ENCODE results near the gene PHF2. TPM values are rescaled to one million over a fixed set of nuclear protein-coding genes. Genes with fewer than 3 reads are reported as not detected.

Gene PHF2
- total RNA-seq, 2 experiments from 2014 or later = 22.1 to 23.5 TPM

DNA sequence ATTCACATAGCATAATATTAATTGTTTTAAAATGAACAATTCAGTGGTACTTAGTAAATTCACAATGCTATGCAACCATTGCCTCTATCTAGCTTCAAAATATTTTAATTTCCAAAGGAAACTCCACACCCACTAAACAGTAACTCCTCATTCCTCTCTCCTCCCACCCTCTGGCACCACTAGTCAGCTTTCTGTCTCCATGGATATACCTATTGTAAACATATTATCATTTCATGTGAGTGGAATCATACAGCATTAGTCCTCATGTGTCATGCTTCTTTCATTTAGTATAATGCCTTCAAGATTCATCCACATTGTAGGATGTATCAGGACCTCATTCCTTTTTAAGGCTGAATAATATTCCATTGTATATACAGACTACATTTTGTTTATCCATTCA is 48.6 kb downstream of the PHF2 start:
- Mint-ChIP-seq H3K4me1 (ENCODE audit: low read depth) (no peaks in the 10 kb centered on the region), H3K27me3 (ENCODE audit: low read depth) (no peaks in the 10 kb centered on the region), H3K9me3 (ENCODE audit: insufficient read depth) (peaks cover 13% of the 10 kb centered on the region), H3K4me3 (no peak overlapping the region), H3K36me3 (ENCODE audit: low read depth) (peaks cover 12% of the 10 kb centered on the region), H3K27ac (no peak overlapping the region)
- ChIA-PET CTCF (interaction anchor here (0.6 kb wide), 1 partner anchor 1532 kb away, joined by 3 read pairs; no protein-coding TSS in a partner anchor), POLR2A (no interaction called here)
- no peak for DNase-seq
- ATAC-seq = no peak

DNA sequence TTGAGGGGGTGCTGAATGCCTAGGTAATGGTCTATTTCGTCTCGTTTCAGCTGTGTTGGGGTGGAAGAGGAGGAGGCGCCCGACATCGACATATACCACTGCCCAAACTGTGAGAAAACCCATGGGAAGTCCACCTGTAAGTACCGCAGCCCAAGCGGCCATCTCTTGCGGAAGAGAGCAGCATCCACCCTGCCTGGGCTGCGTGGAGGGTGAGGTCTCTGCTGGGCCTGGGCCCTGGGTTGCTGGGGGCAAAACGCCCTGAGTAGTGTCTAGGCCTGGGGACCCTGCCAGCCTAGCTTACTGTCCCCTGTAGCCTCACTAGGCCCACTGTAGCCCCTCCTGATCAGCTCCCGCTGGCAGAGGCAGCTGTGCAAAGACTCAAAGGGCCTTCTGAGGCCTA is 53.5 kb downstream of the PHF2 start:
- Mint-ChIP-seq H3K36me3 (ENCODE audit: low read depth) (peaks cover 12% of the 10 kb centered on the region), H3K9me3 (ENCODE audit: insufficient read depth) (peaks cover 13% of the 10 kb centered on the region), H3K27ac (no peak overlapping the region), H3K4me1 (ENCODE audit: low read depth) (no peaks in the 10 kb centered on the region), H3K4me3 (no peak overlapping the region), H3K27me3 (ENCODE audit: low read depth) (no peaks in the 10 kb centered on the region)
- CTCF ChIA-PET = no interaction called here
- ATAC-seq (no peak), DNase-seq (no peak)
- POLR2A ChIA-PET = no interaction called here

DNA sequence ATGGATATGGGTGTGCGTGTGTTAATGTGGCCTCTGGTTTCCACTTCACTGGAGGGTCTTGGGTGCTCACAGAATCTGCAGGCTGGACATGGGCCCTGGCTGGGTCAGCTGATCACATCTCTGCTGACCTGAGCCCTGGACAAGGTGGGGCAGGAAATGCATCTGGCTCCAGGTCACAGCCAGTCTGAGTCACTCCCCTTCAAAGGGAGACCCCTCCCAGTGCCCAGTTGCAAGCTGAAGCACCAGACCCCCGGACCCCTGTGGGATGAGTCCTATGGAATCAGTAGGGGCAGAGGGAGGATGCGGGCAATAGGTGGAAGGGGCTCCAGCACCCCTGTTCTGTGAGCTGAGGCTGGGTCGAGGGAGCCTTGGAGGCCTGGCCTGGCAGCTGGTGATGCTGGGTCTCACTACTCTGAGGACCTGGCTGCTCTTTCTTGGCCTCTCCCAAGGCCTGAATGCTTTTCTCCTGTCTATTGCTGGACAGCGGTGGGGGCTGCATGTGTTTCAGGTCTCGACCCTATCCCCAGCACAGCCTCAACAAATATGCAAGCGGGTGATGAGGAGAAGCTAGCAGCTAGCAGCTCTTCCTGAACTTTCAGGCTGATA is 54.5 kb downstream of the PHF2 start:
- Mint-ChIP-seq H3K4me3 (no peak overlapping the region), H3K27ac (no peak overlapping the region), H3K9me3 (ENCODE audit: insufficient read depth) (peaks cover 13% of the 10 kb centered on the region), H3K36me3 (ENCODE audit: low read depth) (peaks cover 17% of the 10 kb centered on the region), H3K4me1 (ENCODE audit: low read depth) (no peaks in the 10 kb centered on the region), H3K27me3 (ENCODE audit: low read depth) (no peaks in the 10 kb centered on the region)
- ATAC-seq = no peak
- DNase-seq = no peak
- ChIA-PET CTCF (no interaction called here), POLR2A (no interaction called here)

DNA sequence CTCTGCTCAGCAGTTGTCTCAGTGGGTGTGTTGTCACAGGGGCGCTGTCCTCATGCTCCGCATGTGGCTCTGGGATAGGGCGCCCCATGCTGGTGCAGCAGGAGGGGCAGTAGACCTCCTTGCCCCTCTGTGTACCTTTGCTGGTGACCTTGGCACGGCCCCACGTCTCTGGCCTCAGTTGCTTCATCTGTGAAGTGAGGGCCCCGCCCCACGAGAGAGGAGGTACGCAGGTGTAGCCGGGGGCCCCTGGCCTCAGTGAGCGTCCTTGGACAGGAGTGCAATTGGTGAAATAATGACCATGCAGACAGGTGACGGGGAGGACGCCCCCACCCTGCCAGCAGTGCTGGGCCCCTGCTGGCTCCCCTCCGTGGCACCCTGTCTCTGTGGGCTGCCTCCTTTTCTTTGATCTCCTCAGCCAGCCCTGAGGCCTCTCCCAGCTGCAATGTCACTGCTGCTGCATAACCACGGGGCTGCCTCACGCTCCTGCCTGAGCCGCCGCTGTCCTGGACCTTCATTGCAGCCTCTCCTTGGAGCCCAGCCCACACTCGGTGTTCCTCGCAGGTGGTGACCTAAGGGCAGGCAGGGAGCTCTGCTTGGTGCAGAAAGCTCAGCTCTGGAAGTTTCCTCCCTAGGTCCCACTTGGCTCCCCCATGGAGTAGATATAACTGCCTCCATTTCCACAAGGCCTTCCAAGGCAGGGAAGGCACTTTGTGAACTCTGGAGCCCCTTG is 57.3 kb downstream of the PHF2 start:
- DNase-seq = no peak
- no peaks in the 10 kb centered on the region for H3K27me3 Mint-ChIP-seq (ENCODE audit: low read depth)
- POLR2A ChIA-PET = no interaction called here
- no peak overlapping the region for H3K27ac Mint-ChIP-seq
- CTCF ChIA-PET = no interaction called here
- H3K4me3 Mint-ChIP-seq = no peak overlapping the region
- peaks cover 15% of the 10 kb centered on the region for H3K9me3 Mint-ChIP-seq (ENCODE audit: insufficient read depth)
- peaks cover 30% of the 10 kb centered on the region for H3K36me3 Mint-ChIP-seq (ENCODE audit: low read depth)
- H3K4me1 Mint-ChIP-seq (ENCODE audit: low read depth) = no peaks in the 10 kb centered on the region
- ATAC-seq = no peak

DNA sequence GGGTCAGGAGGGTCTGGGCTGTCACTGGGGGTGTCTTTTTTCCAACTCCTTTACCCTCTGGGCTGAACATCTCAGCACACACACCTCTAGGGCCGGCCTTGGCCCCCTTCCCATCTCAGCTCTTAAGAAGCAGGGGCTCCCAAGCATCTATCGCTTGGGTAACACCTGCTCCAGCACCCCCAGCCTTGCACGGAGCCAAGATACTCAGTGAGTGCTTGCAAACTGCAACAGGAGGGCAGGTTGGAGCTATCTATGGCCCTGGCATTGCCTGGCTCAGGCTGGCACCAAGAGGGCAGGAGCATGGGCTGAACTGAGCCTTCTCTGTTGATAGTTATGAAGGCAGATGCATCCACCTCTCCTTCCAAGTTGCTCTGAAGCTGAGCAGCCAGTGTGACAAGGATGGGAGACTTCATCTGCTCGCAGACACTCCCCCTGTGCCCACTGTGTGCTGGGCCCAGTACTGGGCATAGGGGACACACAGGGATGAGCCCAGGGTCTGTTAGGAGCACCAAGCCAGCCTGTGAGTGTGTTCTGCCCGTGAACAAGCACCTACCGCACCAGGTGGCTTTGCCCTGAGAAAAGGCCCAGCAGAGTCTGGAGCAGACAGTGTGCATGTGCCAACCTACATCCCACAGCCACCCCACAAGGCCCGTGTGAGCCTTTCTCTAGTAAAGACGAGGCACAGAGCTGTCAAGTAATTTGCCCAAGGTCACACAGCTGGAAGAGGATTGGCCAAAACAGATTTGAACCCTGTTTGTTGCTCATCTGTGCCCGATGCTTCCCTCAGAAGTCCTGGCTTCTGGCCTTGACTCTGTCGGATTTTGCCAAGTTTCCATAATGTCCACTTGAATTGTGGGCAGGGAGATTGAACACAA is 58.2 kb downstream of the PHF2 start:
- H3K36me3 Mint-ChIP-seq (ENCODE audit: low read depth) = peaks cover 35% of the 10 kb centered on the region
- ChIA-PET CTCF (no interaction called here), POLR2A (no interaction called here)
- H3K27ac Mint-ChIP-seq = no peak overlapping the region
- no peak overlapping the region for H3K4me3 Mint-ChIP-seq
- DNase-seq (no peak), ATAC-seq (no peak)
- peaks cover 15% of the 10 kb centered on the region for H3K9me3 Mint-ChIP-seq (ENCODE audit: insufficient read depth)
- no peaks in the 10 kb centered on the region for H3K27me3 Mint-ChIP-seq (ENCODE audit: low read depth)
- no peaks in the 10 kb centered on the region for H3K4me1 Mint-ChIP-seq (ENCODE audit: low read depth)

- ChIA-PET POLR2A (no interaction called here), CTCF (no interaction called here)
- no peak for ATAC-seq
- Mint-ChIP-seq H3K36me3 (ENCODE audit: low read depth) (peaks cover 36% of the 10 kb centered on the region), H3K4me3 (no peak overlapping the region), H3K27me3 (ENCODE audit: low read depth) (no peaks in the 10 kb centered on the region), H3K9me3 (ENCODE audit: insufficient read depth) (peaks cover 15% of the 10 kb centered on the region), H3K4me1 (ENCODE audit: low read depth) (no peaks in the 10 kb centered on the region), H3K27ac (no peak overlapping the region)
- DNase-seq = no peak
These were observed 59.1 kb downstream of the PHF2 start for GRCh38 chr9:93635186-93636107.

DNA sequence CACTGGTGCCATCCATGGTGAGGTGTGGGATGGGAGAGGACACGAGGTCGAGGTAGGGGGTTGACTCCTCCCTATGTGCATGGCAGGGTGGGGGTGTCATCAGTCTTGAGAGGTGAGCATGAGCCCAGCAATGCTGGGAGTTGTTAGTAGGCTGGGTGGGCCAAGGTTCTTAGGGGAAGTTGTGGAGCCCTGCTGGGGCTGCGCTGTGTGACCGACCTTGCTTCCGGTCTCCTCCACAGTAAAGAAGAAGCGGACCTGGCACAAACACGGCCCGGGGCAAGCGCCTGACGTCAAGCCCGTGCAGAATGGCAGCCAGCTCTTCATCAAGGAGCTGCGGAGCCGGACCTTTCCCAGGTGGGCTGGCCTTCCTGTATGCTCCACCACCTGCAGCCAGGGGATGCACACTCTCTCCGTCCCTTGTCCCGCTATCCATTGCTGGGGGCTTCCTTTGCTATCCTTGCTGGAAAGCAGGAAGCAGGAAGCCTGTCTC is 59.8 kb downstream of the PHF2 start:
- Mint-ChIP-seq H3K4me1 (ENCODE audit: low read depth) (no peaks in the 10 kb centered on the region), H3K27me3 (ENCODE audit: low read depth) (no peaks in the 10 kb centered on the region), H3K9me3 (ENCODE audit: insufficient read depth) (peaks cover 15% of the 10 kb centered on the region), H3K4me3 (no peak overlapping the region), H3K27ac (no peak overlapping the region), H3K36me3 (ENCODE audit: low read depth) (peaks cover 36% of the 10 kb centered on the region)
- CTCF ChIA-PET = no interaction called here
- no peak for DNase-seq
- POLR2A ChIA-PET = no interaction called here
- no peak for ATAC-seq

DNA sequence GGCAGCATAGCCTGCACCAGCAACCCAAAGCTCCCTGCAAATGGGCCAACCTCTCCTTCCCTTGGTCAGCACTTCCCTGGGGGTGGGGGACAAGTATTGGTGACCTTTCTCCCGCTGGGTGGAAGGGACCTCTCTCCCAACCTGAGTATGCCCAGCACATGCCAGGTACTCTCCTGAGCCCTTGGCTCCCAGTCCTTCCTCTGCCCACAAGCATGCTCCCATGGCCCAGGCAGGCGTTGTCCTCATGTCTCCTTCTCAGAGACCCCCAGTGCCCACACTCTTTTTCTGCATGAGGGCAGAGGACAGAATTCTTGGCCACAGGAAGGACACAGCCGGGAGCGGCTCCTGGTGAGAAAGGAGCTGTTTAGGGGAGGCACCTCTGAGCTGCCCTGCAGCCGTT is 60.3 kb downstream of the PHF2 start:
- H3K27me3 Mint-ChIP-seq (ENCODE audit: low read depth) = no peaks in the 10 kb centered on the region

DNA sequence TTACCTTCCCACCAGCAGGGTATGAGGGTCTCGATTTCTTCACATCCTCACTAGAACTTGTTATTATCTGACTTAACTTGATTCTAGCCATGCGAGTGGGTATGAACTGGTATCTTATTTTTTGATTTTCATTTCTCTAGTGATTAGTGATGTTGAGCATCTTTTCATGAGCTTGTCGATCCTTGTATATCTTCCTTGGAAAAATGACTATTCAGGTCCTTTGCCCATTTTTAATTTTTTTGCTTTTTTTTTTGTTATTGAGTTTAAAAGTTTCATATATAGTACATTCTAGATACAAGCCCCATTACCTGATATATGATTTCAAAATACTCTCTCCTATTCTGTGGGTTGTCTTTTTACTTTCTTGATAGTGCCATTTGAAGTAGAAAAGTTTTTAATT is 61.5 kb downstream of the PHF2 start:
- ATAC-seq = no peak
- H3K36me3 Mint-ChIP-seq (ENCODE audit: low read depth) = peaks cover 43% of the 10 kb centered on the region
- CTCF ChIA-PET = no interaction called here

More for the DNA sequence above, 60.3 kb downstream of the PHF2 start:
- Mint-ChIP-seq H3K4me3 (no peak overlapping the region), H3K9me3 (ENCODE audit: insufficient read depth) (peaks cover 15% of the 10 kb centered on the region), H3K27ac (no peak overlapping the region), H3K4me1 (ENCODE audit: low read depth) (no peaks in the 10 kb centered on the region), H3K36me3 (ENCODE audit: low read depth) (peaks cover 38% of the 10 kb centered on the region)
- ATAC-seq (no peak), DNase-seq (no peak)
- POLR2A ChIA-PET = no interaction called here
- CTCF ChIA-PET = no interaction called here

DNA sequence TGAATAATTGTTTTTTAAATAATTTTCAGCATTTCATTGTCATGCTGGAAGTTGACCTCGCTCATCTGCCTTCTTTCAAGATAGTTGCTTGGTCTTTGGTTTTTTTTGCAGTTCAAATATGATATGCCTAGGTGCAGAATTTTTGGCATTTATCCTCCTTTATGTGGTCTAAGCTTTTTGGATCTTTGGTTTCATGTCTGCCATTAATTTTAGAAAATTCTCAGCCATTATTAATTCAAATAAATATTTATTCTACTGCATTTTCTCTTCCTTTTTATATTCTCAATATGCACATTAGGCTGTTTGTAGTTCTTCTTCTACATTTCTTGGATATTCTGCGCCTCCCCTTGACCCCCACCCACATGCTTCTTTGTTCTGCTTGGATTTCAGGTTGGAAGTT is 63.6 kb downstream of the PHF2 start:
- no peak for DNase-seq
- Mint-ChIP-seq H3K4me3 (no peak overlapping the region), H3K9me3 (ENCODE audit: insufficient read depth) (peaks cover 15% of the 10 kb centered on the region), H3K27me3 (ENCODE audit: low read depth) (no peaks in the 10 kb centered on the region), H3K27ac (no peak overlapping the region), H3K4me1 (ENCODE audit: low read depth) (no peaks in the 10 kb centered on the region), H3K36me3 (ENCODE audit: low read depth) (peaks cover 44% of the 10 kb centered on the region)
- ChIA-PET POLR2A (interaction anchor here (0.6 kb wide), 1 partner anchor 241 kb away, joined by 3 read pairs; no protein-coding TSS in a partner anchor), CTCF (no interaction called here)
- no peak for ATAC-seq

More for the DNA sequence above, 61.5 kb downstream of the PHF2 start:
- no peak overlapping the region for H3K27ac Mint-ChIP-seq
- no peak overlapping the region for H3K4me3 Mint-ChIP-seq
- H3K4me1 Mint-ChIP-seq (ENCODE audit: low read depth) = no peaks in the 10 kb centered on the region
- DNase-seq = no peak
- H3K9me3 Mint-ChIP-seq (ENCODE audit: insufficient read depth) = peaks cover 15% of the 10 kb centered on the region
- H3K27me3 Mint-ChIP-seq (ENCODE audit: low read depth) = no peaks in the 10 kb centered on the region
- POLR2A ChIA-PET = no interaction called here

- ChIA-PET POLR2A (no interaction called here), CTCF (interaction anchor here (0.9 kb wide), 1 partner anchor 165 kb away, joined by 3 read pairs; no protein-coding TSS in a partner anchor)
- peaks cover 18% of the 10 kb centered on the region for H3K36me3 Mint-ChIP-seq (ENCODE audit: low read depth)
- no peak for DNase-seq
- H3K4me1 Mint-ChIP-seq (ENCODE audit: low read depth) = no peaks in the 10 kb centered on the region
- no peak for ATAC-seq
- peaks cover 6% of the 10 kb centered on the region for H3K9me3 Mint-ChIP-seq (ENCODE audit: insufficient read depth)
- no peak overlapping the region for H3K4me3 Mint-ChIP-seq
- H3K27me3 Mint-ChIP-seq (ENCODE audit: low read depth) = no peaks in the 10 kb centered on the region
- H3K27ac Mint-ChIP-seq = no peak overlapping the region
These were observed 66.6 kb downstream of the PHF2 start for GRCh38 chr9:93642961-93643360.

Data from activated CD8-positive, alpha-beta T cell treated with anti-CD3 and anti-CD28 coated beads, Interleukin-2, amount 10 ng/mL, durations not matched to agents 7 days and 5 days (primary cell).